Islet precursor cell (in vitro differentiated cells): ENCODE measurements around the gene MAN1A2.
A peak's percentile ranks its signal among the peaks of the same experiment; 100 is the strongest.

Experiments used
- DNase-seq: peaks from one replicate; pipeline ENCODE4 v3.0.0-alpha.2; 2018

Gene MAN1A2

GRCh38 chr1:117362986-117363385 lies 4.3 kb upstream of the MAN1A2 start:
- DNase-seq, result no peak

GRCh38 chr1:117363571-117364048 lies 3.6 kb upstream of the MAN1A2 start:
- DNase-seq, result peak; percentile 57

GRCh38 chr1:117364240-117364639 lies 3.0 kb upstream of the MAN1A2 start:
- no peak for DNase-seq

GRCh38 chr1:117365350-117366176 lies 1.7 kb upstream of the MAN1A2 start:
- DNase-seq, result no peak

GRCh38 chr1:117366177-117367045 lies 838 bp upstream of the MAN1A2 start:
- DNase-seq, result peak; percentile 86

- no peak for DNase-seq
Measured at GRCh38 chr1:117368116-117369108, 1.2 kb downstream of the MAN1A2 start.

GRCh38 chr1:117370071-117370470 lies 2.8 kb downstream of the MAN1A2 start:
- no peak for DNase-seq

- DNase-seq, result no peak
Measured at GRCh38 chr1:117370509-117370908, 3.3 kb downstream of the MAN1A2 start.

- peak; percentile 60 for DNase-seq
Measured at GRCh38 chr1:117371441-117372151, 4.3 kb downstream of the MAN1A2 start.

GRCh38 chr1:117372863-117373412 lies 5.7 kb downstream of the MAN1A2 start:
- DNase-seq, result no peak

GRCh38 chr1:117373932-117374331 lies 6.7 kb downstream of the MAN1A2 start:
- no peak for DNase-seq

- DNase-seq, result no peak
Measured at GRCh38 chr1:117375327-117375726, 8.1 kb downstream of the MAN1A2 start.

- no peak for DNase-seq
Measured at GRCh38 chr1:117387060-117387633, 19.9 kb downstream of the MAN1A2 start.

- no peak for DNase-seq
Measured at GRCh38 chr1:117388328-117388727, 21.1 kb downstream of the MAN1A2 start.

- DNase-seq, result no peak
Measured at GRCh38 chr1:117389284-117389683, 22.0 kb downstream of the MAN1A2 start.

GRCh38 chr1:117389779-117390178 lies 22.5 kb downstream of the MAN1A2 start:
- no peak for DNase-seq

- DNase-seq, result no peak
Measured at GRCh38 chr1:117392771-117393170, 25.5 kb downstream of the MAN1A2 start.

- no peak for DNase-seq
Measured at GRCh38 chr1:117396074-117396473, 28.8 kb downstream of the MAN1A2 start.

- DNase-seq, result no peak
Measured at GRCh38 chr1:117396636-117397035, 29.4 kb downstream of the MAN1A2 start.

- DNase-seq, result no peak
Measured at GRCh38 chr1:117398957-117399356, 31.7 kb downstream of the MAN1A2 start.

GRCh38 chr1:117401761-117402160 lies 34.5 kb downstream of the MAN1A2 start:
- no peak for DNase-seq
